B cell (primary cell): ENCODE results near the gene TRIM9. TPM values are rescaled to one million over a fixed set of nuclear protein-coding genes. Genes with fewer than 3 reads are reported as not detected.

ENCODE experiments used
- ATAC-seq: fragments of 200-7000 bp; cut with Tn5 transposase; one replicate; pipeline ENCODE4 v1.10.0; 2021; ENCODE audit warnings: low read depth, mild to moderate bottlenecking, moderate number of reproducible peaks, moderate library complexity
- CTCF ChIA-PET: fragments of 350-600 bp; sonication (Branson Sonifier 250); formaldehyde crosslinking; loops from one replicate; lab custom pipeline; 2021; ENCODE audit warnings: antibody characterized with exemption, inconsistent platforms; lab: Charles Lee
- POLR2A ChIA-PET: fragments of 350-600 bp; sonication (Branson Sonifier 250); formaldehyde crosslinking; loops from one replicate; lab custom pipeline; 2021; ENCODE audit warnings: antibody characterized with exemption; lab: Charles Lee
- DNase-seq: peaks from one replicate; pipeline ENCODE4 v3.0.0; 2013
- H2AFZ ChIP-seq: 2 replicates; pipeline ENCODE4 v1.6.1; 2012; ENCODE audit warnings: mild to moderate bottlenecking, low read depth, low read length; ENCODE audit not compliant: insufficient read depth, poor library complexity, severe bottlenecking
- H3K27ac ChIP-seq, 2 donors: 1 replicate in 1 of 2; 2 replicates in 1 of 2; pipeline ENCODE4 v1.5.1; 2012 to 2013; ENCODE audit warnings: low read length in 2 of 2, mild to moderate bottlenecking in 2 of 2, moderate library complexity in 1 of 2
- H3K27me3 ChIP-seq, 4 experiments: fragments of 200-600 bp in 1 of 4; sonication (generic) in 1 of 4; replicated peaks in 1 of 4; 1 replicate in 2 of 4; 2 replicates in 2 of 4; pipeline versions ENCODE4 v1.6.1 to v1.7.0; 2013 to 2016; ENCODE audit warnings: low read length in 3 of 4, mild to moderate bottlenecking in 2 of 4, mixed read lengths in 1 of 4, moderate library complexity in 1 of 4; ENCODE audit not compliant: insufficient read depth in 4 of 4, control insufficient read depth in 3 of 4; ENCODE audit errors: control extremely low read depth in 1 of 4
- H3K36me3 ChIP-seq, 2 experiments: replicated peaks in 1 of 2; 1 replicate in 1 of 2; 2 replicates in 1 of 2; pipeline versions ENCODE4 v1.6.1 to v1.7.1; 2013; ENCODE audit warnings: low read length in 1 of 2; ENCODE audit not compliant: insufficient read depth in 2 of 2, control insufficient read depth in 1 of 2; ENCODE audit errors: control extremely low read depth in 1 of 2, extremely low read depth in 1 of 2
- H3K4me1 ChIP-seq, 2 donors: fragments of 200-600 bp in 1 of 2; sonication (generic) in 1 of 2; 1 replicate in 1 of 2; 2 replicates in 1 of 2; pipeline versions ENCODE4 v1.5.1 to v1.6.1; 2013 to 2017; ENCODE audit warnings: low read length in 2 of 2; ENCODE audit not compliant: control insufficient read depth in 2 of 2, insufficient read depth in 2 of 2
- H3K4me2 ChIP-seq: replicated peaks from 2 replicates; pipeline ENCODE3; 2012; ENCODE audit warnings: mild to moderate bottlenecking, low read depth, low read length; ENCODE audit not compliant: poor library complexity, severe bottlenecking
- H3K4me3 ChIP-seq, 5 experiments: fragments of 200-600 bp in 1 of 5; sonication (generic) in 1 of 5; 1 replicate in 3 of 5; 2 replicates in 2 of 5; pipeline versions ENCODE4 v1.5.1 to v1.7.0; 2011 to 2016; ENCODE audit warnings: low read length in 4 of 5, mild to moderate bottlenecking in 4 of 5, low read depth in 2 of 5, control low read depth in 1 of 5, moderate library complexity in 1 of 5; ENCODE audit not compliant: insufficient read depth in 1 of 5; ENCODE audit errors: control extremely low read depth in 1 of 5, extremely low read depth in 1 of 5
- H3K79me2 ChIP-seq: fragments of 200-600 bp; sonication (generic); one replicate; pipeline ENCODE4 v1.6.0; 2016; ENCODE audit warnings: low read length; ENCODE audit not compliant: control insufficient read depth, insufficient read depth
- H3K9ac ChIP-seq: fragments of 200-600 bp; sonication (generic); 2 replicates; pipeline ENCODE4 v1.6.1; 2017; ENCODE audit warnings: mild to moderate bottlenecking, low read length, moderate library complexity
- H3K9me3 ChIP-seq, 3 donors: one replicate each; pipeline versions ENCODE4 v1.6.1 to v1.7.1; 2013; ENCODE audit warnings: low read length in 2 of 3; ENCODE audit not compliant: control insufficient read depth in 2 of 3, insufficient read depth in 1 of 3; ENCODE audit errors: control extremely low read depth in 1 of 3
- H4K20me1 ChIP-seq: 2 replicates; pipeline ENCODE4 v1.6.0; 2012; ENCODE audit warnings: mild to moderate bottlenecking, low read length; ENCODE audit not compliant: insufficient read depth, control insufficient read depth, poor library complexity, severe bottlenecking
- H3K27ac Mint-ChIP-seq: one replicate; pipeline ENCODE4 v1.8.0; 2021; ENCODE audit warnings: mixed read lengths
- H3K27me3 Mint-ChIP-seq: one replicate; pipeline ENCODE4 v1.8.0; 2021; ENCODE audit warnings: mixed read lengths
- H3K4me1 Mint-ChIP-seq: one replicate; pipeline ENCODE4 v1.8.0; 2021; ENCODE audit warnings: mixed read lengths
- H3K4me3 Mint-ChIP-seq: one replicate; pipeline ENCODE4 v1.8.0; 2021; ENCODE audit warnings: mixed read lengths
- H3K9me3 Mint-ChIP-seq: one replicate; pipeline ENCODE4 v1.8.0; 2022; ENCODE audit warnings: mixed read lengths; ENCODE audit not compliant: insufficient read depth
- CTCF ChIP-seq: fragments of 200-600 bp; IDR thresholded peaks from one replicate; pipeline ENCODE4 v1.8.0; 2022; ENCODE audit warnings: antibody characterized with exemption, mild to moderate bottlenecking
- EZH2 ChIP-seq: IDR thresholded peaks from 2 replicates; pipeline ENCODE4 v1.6.1; 2012; ENCODE audit warnings: borderline replicate concordance, low read depth, mild to moderate bottlenecking, moderate library complexity, low read length; ENCODE audit not compliant: insufficient read depth, poor library complexity, severe bottlenecking
- WGBS: methylation state at CpG from one replicate; pipeline ENCODE4 v1.1.5; 2013; ENCODE audit warnings: missing lambda C conversion rate; ENCODE audit not compliant: insufficient coverage; 5-methylcytosine and 5-hydroxymethylcytosine counted together
- intact Hi-C: fragments of 100-400 bp; cut with micrococcal nuclease; formaldehyde crosslinking; loops from one replicate; pipeline ENCODE4 v1.10.0; 2022
- polyA plus RNA-seq: library from polyadenylated mRNA; depleted of rRNA; stranded (reverse); fragments of >200 nt; gene quantifications from 2 replicates; pipeline ENCODE4 v1.2.3, GENCODE V29; 2012
- total RNA-seq, 2 donors: library from RNA; stranded (reverse); fragments of 120-200 nt in 1 of 2; gene quantifications; 1 replicate in 1 of 2; 2 replicates in 1 of 2; pipeline versions ENCODE4 v1.2.3 to v1.2.4, GENCODE V29; 2013 to 2022

TRIM9 gene
- total and polyA plus RNA-seq, 2 donors (not counting 1 experiment from before 2014, with no cell fraction given): 0.24 to 0.32 TPM

- H3K27ac ChIP-seq: no peak overlapping the region
- TF ChIP-seq EZH2 (no peak), CTCF (no peak)
- no peaks in the 10 kb centered on the region for H3K4me1 Mint-ChIP-seq
- H3K4me2 ChIP-seq: no peak overlapping the region
- no peaks in the 10 kb centered on the region for H3K27me3 Mint-ChIP-seq
- H3K27ac Mint-ChIP-seq: no peak overlapping the region
- intact Hi-C loops: no loop called here
- ATAC-seq (no peak), DNase-seq (no peak)
- H3K4me1 ChIP-seq: no peaks in the 10 kb centered on the region
- CTCF ChIA-PET: interaction anchor here (1.2 to 2.6 kb wide), 2 partner anchors 142 to 265 kb away, joined by 3 to 15 read pairs; partner anchors contain the start of gene TRIM9
- H3K9me3 ChIP-seq: peaks cover 0 to 7% (median 0%) of the 10 kb centered on the region in 3 donors
- H3K4me3 Mint-ChIP-seq: no peak overlapping the region
- H3K27me3 ChIP-seq: no peaks in the 10 kb centered on the region
- H3K36me3 ChIP-seq: no peaks in the 10 kb centered on the region
- no peaks in the 10 kb centered on the region for H3K9me3 Mint-ChIP-seq
- H3K4me3 ChIP-seq: no peak overlapping the region
- H3K9ac ChIP-seq: no peak overlapping the region
- POLR2A ChIA-PET: no interaction called here
- H2AFZ ChIP-seq: no peak overlapping the region
- no peaks in the 10 kb centered on the region for H4K20me1 ChIP-seq
- H3K79me2 ChIP-seq: no peaks in the 10 kb centered on the region
- 100% methylated on average over 1 of the region's 1 CpG for WGBS
Observed at GRCh38 chr14:50953502-50953901, 141.4 kb downstream of the TRIM9 start.

- intact Hi-C loops: no loop called here
- Histone ChIP-seq H3K4me1 (no peaks in the 10 kb centered on the region), H3K9me3 (peaks cover 0 to 9% (median 0%) of the 10 kb centered on the region in 3 donors), H3K4me3 (no peak overlapping the region), H3K27ac (no peak overlapping the region), H3K79me2 (no peaks in the 10 kb centered on the region), H2AFZ (no peak overlapping the region), H3K36me3 (no peaks in the 10 kb centered on the region), H3K27me3 (no peaks in the 10 kb centered on the region), H4K20me1 (no peaks in the 10 kb centered on the region), H3K4me2 (no peak overlapping the region), H3K9ac (no peak overlapping the region)
- no peaks in the 10 kb centered on the region for H3K4me1 Mint-ChIP-seq
- H3K27ac Mint-ChIP-seq: no peak overlapping the region
- TF ChIP-seq CTCF: no peak
- TF ChIP-seq EZH2: no peak
- ChIA-PET CTCF (no interaction called here), POLR2A (no interaction called here)
- H3K27me3 Mint-ChIP-seq: no peaks in the 10 kb centered on the region
- 92% methylated on average over 5 of the region's 6 CpGs for WGBS
- H3K9me3 Mint-ChIP-seq: no peaks in the 10 kb centered on the region
- H3K4me3 Mint-ChIP-seq: no peak overlapping the region
- DNase-seq (no peak), ATAC-seq (no peak)
Observed at GRCh38 chr14:50951032-50951431, 143.9 kb downstream of the TRIM9 start.
